HG03095 (cell line): Measurements from ENCODE around the gene UBE2O.
"Not testable (repeated sequence)": the region's sequence is repeated elsewhere in the genome, so short reads cannot be mapped to it uniquely, and the experiment has no call there.

ENCODE experiments used
- ATAC-seq: cut with Tn5 transposase; IDR thresholded peaks from one replicate; pipeline ENCODE4 v1.9.1; 2021; ENCODE audit warnings: moderate library complexity; ENCODE audit not compliant: unreplicated experiment

The UBE2O gene

GRCh38 chr17:76353599-76354316 is 99.2 kb downstream of the UBE2O start, which contains the start of gene PRPSAP1:
PRPSAP1 (minus strand) TSS chr17:76353916; CDS start chr17:76353703, 213 bp downstream.
- peak; percentile 78 for ATAC-seq

- ATAC-seq: peak; percentile 9
These were observed 99.9 kb downstream of the UBE2O start for GRCh38 chr17:76353004-76353598.

DNA sequence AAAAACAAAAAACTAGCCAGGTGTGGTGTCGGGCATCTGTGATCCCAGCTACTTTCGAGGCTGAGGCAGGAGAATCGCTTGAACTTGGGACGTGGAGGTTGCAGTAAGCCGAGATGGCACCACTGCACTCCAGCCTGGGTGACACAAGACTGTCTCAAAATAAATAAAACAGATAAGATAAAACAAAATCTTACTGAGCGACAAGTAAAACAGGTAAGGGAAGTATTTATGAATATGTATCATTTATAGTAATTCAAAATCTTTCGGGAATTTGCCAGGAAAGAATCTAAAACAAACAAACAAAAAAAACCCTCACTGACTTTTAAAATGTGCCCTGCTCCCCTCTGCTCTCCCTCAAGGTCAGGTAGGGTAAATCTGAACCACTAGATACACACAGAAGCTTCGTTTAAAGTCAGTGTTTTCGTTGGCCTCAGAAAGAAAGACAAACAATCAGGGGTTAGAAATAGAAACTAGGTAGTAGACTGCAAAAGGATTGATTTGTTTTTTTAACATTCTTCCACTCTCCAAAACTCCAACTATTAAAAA is 101.4 kb downstream of the UBE2O start:
- no peak for ATAC-seq

DNA sequence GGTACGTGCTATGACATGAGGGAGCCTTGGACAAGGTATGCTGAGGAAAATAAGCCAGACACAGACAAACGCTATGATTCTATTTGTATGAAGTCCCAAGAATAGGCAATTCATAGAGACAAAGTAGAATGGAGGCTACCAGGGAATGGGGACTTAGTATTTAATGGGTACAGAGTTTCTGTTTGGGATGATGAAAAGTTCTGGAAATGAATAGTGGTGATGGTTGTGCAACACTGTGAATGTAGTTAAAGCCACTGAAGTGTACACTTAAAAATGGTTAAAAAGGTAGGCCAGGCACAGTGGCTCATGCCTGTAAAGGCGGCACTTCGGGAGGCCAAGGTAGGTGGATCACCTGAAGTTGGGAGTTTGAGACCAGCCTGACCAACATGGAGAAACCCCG is 102.5 kb downstream of the UBE2O start:
- no peak for ATAC-seq

- ATAC-seq: not testable (repeated sequence)
These were observed 106.0 kb downstream of the UBE2O start for GRCh38 chr17:76346936-76347335.

DNA sequence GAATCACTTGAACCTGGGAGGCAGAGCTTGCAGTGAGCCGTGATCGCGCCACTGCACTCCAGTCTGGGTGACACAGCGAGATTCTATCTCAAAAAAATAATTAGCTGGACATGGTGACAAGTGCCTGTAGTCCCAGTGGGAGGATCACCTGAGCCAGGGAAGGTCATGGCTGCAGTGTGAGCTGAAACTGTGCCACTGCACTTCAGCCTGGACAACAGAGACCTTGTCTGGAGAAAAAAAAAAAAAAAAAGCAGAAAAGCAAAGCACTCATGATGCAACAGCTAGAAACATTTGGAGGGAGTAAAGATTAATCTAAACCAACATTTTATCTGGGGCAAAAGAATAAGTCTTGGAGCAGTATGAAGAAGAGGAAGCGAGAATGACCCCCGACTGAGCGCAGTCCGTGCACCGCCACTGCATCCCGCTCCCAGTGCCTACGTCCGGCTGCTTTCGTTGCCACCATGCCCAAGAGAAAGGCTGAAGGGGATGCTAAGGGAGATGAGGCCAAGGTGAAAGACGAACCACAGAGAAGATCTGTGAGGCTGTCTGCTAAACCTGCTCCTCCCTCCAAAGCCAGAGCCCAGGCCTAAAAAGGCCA is 107.5 kb downstream of the UBE2O start:
- ATAC-seq: no peak

DNA sequence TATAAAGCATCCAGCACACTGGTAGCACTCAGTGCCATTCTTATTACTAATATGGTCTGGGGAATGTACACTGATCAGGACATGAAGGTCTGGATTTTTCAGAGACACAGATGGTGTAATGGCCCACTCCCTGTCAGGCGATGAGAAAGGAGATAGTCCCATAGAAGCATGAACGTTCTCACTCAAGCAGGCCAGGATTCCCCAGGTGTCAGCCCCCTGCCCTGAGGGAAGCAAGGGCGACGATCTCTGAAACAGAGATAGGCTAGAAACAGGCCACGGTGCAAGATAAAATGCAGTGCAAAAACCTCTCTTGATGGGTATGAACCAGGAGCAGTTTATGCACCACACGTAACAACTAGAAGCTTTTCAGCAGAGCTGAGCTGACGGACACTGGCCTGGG is 109.8 kb downstream of the UBE2O start:
- no peak for ATAC-seq

DNA sequence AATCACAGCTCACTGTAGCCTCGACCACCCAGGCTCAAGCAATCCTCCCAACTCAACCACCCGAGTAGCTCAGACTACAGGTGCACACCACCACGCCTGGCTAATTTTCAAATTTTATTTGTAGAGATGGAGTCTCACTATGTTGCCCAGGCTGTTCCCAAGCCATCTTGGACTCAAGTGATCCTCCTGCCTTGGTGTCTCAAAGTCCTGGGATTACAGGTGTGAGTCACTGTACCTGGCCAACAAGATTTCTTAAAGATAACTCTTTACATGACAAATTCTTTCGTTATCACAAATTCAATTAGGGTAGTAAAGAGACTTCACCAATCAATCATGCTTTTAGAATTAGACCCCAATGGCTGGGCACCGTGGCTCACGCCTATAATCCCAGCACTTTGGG is 111.7 kb downstream of the UBE2O start:
- ATAC-seq: no peak
